Measurements from ENCODE around the gene SZT2. TPM values are rescaled to one million over a fixed set of nuclear protein-coding genes. Genes with fewer than 3 reads are reported as not detected.

SZT2 gene
- total RNA-seq, 1 donor from 2014 or later, result 43.2 TPM

GRCh38 chr1:43450251-43450941, 60.7 kb downstream of the SZT2 start:
- Mint-ChIP-seq H3K9me3 (ENCODE audit: unreplicated experiment) (no peaks in the 10 kb centered on the region), H3K36me3 (ENCODE audit: low read depth, unreplicated experiment) (peaks cover 59% of the 10 kb centered on the region), H3K27me3 (ENCODE audit: unreplicated experiment) (peaks cover 16% of the 10 kb centered on the region), H3K4me1 (ENCODE audit: unreplicated experiment) (peaks cover 31% of the 10 kb centered on the region), H3K4me3 (ENCODE audit: unreplicated experiment) (peak overlapping the region; percentile 25), H3K27ac (ENCODE audit: unreplicated experiment) (no peak overlapping the region)
- no peak for DNase-seq (ENCODE audit: low spot score)
- TF ChIP-seq CTCF (IDR thresholded peaks at IDR 0.05; ENCODE audit: unreplicated experiment), result no peak

DNA sequence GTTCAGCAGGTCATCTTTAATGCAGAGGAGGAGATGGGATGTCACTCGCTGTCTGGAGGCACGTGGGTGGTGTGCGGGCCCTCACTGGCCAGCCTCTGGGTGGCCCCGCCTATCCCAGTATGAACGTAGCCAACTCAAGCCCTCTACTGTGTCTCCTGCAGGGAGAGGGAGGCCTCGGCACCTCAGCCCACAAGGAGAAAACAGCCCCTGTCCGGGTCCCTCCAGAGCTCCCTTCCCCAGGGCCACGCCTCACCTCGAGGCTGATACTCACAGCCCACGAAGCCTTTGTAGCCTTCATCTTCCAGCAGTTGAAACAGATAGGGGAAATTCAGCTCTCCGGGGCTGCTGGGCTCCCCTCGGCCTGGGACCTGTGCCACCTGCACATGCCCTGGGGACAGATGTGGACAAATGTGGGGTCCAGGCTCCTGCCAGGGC, 61.5 kb downstream of the SZT2 start:
- Mint-ChIP-seq H3K36me3 (ENCODE audit: low read depth, unreplicated experiment) (peaks cover 53% of the 10 kb centered on the region), H3K4me1 (ENCODE audit: unreplicated experiment) (peaks cover 31% of the 10 kb centered on the region), H3K27me3 (ENCODE audit: unreplicated experiment) (peaks cover 13% of the 10 kb centered on the region), H3K27ac (ENCODE audit: unreplicated experiment) (no peak overlapping the region), H3K4me3 (ENCODE audit: unreplicated experiment) (peak overlapping the region; percentile 67), H3K9me3 (ENCODE audit: unreplicated experiment) (no peaks in the 10 kb centered on the region)
- TF ChIP-seq CTCF (IDR thresholded peaks at IDR 0.05; ENCODE audit: unreplicated experiment), result no peak
- no peak for DNase-seq (ENCODE audit: low spot score)

GRCh38 chr1:43451701-43452532, 62.2 kb downstream of the SZT2 start:
- DNase-seq (ENCODE audit: low spot score), result no peak
- peaks cover 47% of the 10 kb centered on the region for H3K36me3 Mint-ChIP-seq (ENCODE audit: low read depth, unreplicated experiment)
- peak overlapping the region; percentile 90 for H3K4me3 Mint-ChIP-seq (ENCODE audit: unreplicated experiment)
- peaks cover 13% of the 10 kb centered on the region for H3K27me3 Mint-ChIP-seq (ENCODE audit: unreplicated experiment)
- H3K9me3 Mint-ChIP-seq (ENCODE audit: unreplicated experiment), result no peaks in the 10 kb centered on the region
- H3K4me1 Mint-ChIP-seq (ENCODE audit: unreplicated experiment), result peaks cover 31% of the 10 kb centered on the region
- TF ChIP-seq CTCF (IDR thresholded peaks at IDR 0.05; ENCODE audit: unreplicated experiment), result no peak
- peak overlapping the region; percentile 18 for H3K27ac Mint-ChIP-seq (ENCODE audit: unreplicated experiment)

GRCh38 chr1:43452789-43453441, 63.2 kb downstream of the SZT2 start:
- no peak for DNase-seq (ENCODE audit: low spot score)
- Mint-ChIP-seq H3K4me3 (ENCODE audit: unreplicated experiment) (peak overlapping the region; percentile 90), H3K27me3 (ENCODE audit: unreplicated experiment) (peaks cover 13% of the 10 kb centered on the region), H3K9me3 (ENCODE audit: unreplicated experiment) (no peaks in the 10 kb centered on the region), H3K27ac (ENCODE audit: unreplicated experiment) (peak overlapping the region; percentile 83), H3K4me1 (ENCODE audit: unreplicated experiment) (peaks cover 31% of the 10 kb centered on the region), H3K36me3 (ENCODE audit: low read depth, unreplicated experiment) (peaks cover 38% of the 10 kb centered on the region)
- no peak for TF ChIP-seq CTCF (IDR thresholded peaks at IDR 0.05; ENCODE audit: unreplicated experiment)

Data from endothelial cell (in vitro differentiated cells).